H1 (cell line): Measurements from ENCODE around the gene MKX. TPM values are rescaled to one million over a fixed set of nuclear protein-coding genes. Genes with fewer than 3 reads are reported as not detected.

Experiments used
- JUN ChIP-seq: IDR thresholded peaks from 2 replicates; pipeline ENCODE4 v1.6.1; 2011; ENCODE audit warnings: low read depth, mild to moderate bottlenecking, improper control_type of control experiment, low read length
- SIN3A ChIP-seq, 2 experiments: IDR thresholded peaks in 1 of 2; conservative IDR thresholded peaks in 1 of 2; 2 replicates each; pipeline ENCODE4 v1.6.1; 2011 to 2012; ENCODE audit warnings: low read length in 2 of 2, improper control_type of control experiment in 1 of 2, low read depth in 1 of 2, mild to moderate bottlenecking in 1 of 2
- TBP ChIP-seq: IDR thresholded peaks from 2 replicates; pipeline ENCODE4 v1.6.1; 2011; ENCODE audit warnings: low read depth, low read length, improper control_type of control experiment
- TEAD4 ChIP-seq: IDR thresholded peaks from 2 replicates; pipeline ENCODE4 v1.6.1; 2012; ENCODE audit warnings: low read depth, low read length, inconsistent platforms, mixed read lengths
- polyA plus RNA-seq, 7 experiments: library from polyadenylated mRNA; depleted of rRNA in 3 of 7; stranded (reverse) in 5 of 7; unstranded in 2 of 7; fragments of >200 nt in 5 of 7; fragments of 200-250 nt in 2 of 7; gene quantifications; 1 replicate in 5 of 7; 2 replicates in 1 of 7; 4 replicates in 1 of 7; pipeline versions ENCODE4 v1.2.1 to v1.2.3, GENCODE V29; 2011 to 2013; ENCODE audit warnings: missing spikeins in 2 of 7, mixed read lengths in 2 of 7
- total RNA-seq: library from RNA; stranded (reverse); fragmentation: NEBNext Ultra II Directional; extraction: Animal tissue kit (Norgen Biotek cat#: 25700); gene quantifications from 2 replicates; pipeline ENCODE4 v1.2.1, GENCODE V29; 2021

Gene MKX
- total and polyA plus RNA-seq, 2 of the 8 experiments (the other 6 are each of a cell fraction or from before 2014, with no cell fraction given), result 0.21 to 1.3 TPM

DNA sequence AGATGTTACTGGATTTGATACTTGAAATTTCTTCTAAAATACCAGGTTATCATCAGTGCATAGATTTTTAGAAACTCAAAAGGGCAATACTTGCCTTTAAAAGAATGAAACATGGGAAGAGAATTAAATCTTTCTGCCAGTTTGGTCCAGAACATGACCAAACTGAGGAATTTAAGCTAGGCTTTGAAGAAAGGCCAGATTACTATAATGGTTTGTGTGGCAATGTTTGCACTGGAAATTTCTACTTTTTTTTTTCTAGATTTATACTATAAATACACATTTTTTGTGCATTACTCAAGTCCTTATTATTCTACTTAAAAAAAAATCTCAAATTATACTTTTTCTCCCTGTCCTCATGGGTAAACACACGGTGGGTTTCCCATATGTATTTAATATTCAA, 9.2 kb downstream of the MKX start (continued):
- no peak for TF ChIP-seq SIN3A (conservative IDR thresholded peaks at IDR 0.05 in 1 of 2, IDR thresholded peaks at IDR 0.05 in 1 of 2; ENCODE audit: low read depth in 1 of 2, low read length in 2 of 2)
- no peak for TF ChIP-seq TBP
- TF ChIP-seq JUN, result no peak
- TF ChIP-seq TEAD4, result no peak
